SU-DHL-6 (cell line): Measurements from ENCODE around the gene GUCA2A.

ENCODE experiments used
- H2AFZ ChIP-seq: fragments of 200-600 bp; sonication (generic); 2 replicates; pipeline ENCODE4 v1.6.1; 2014; ENCODE audit warnings: low read depth, mild to moderate bottlenecking, moderate library complexity, mixed read lengths, antibody characterized with exemption, low read length; ENCODE audit not compliant: severe bottlenecking
- H3F3A ChIP-seq: fragments of 200-600 bp; shearing (Covaris generic); 2 replicates; pipeline ENCODE4 v1.6.0; 2016; ENCODE audit warnings: antibody characterized with exemption, mild to moderate bottlenecking; ENCODE audit not compliant: insufficient read depth
- H3K27ac ChIP-seq: fragments of 200-600 bp; sonication (generic); 2 replicates; pipeline ENCODE4 v1.5.1; 2016; ENCODE audit warnings: low read depth, mild to moderate bottlenecking, low read length, moderate library complexity, mixed read lengths
- H3K27me3 ChIP-seq: fragments of 200-600 bp; sonication (generic), shearing (Covaris generic); 2 replicates; pipeline ENCODE4 v1.6.0; 2014; ENCODE audit warnings: mild to moderate bottlenecking, low read length
- H3K36me3 ChIP-seq: fragments of 200-600 bp; sonication (generic); 2 replicates; pipeline ENCODE4 v1.6.1; 2014; ENCODE audit warnings: mild to moderate bottlenecking, low read length, mixed read lengths
- H3K4me2 ChIP-seq: fragments of 300-600, 200-600 bp; shearing (Covaris generic), sonication (generic); 2 replicates; pipeline ENCODE4 v1.6.0; 2014; ENCODE audit warnings: low read length, low read depth, mild to moderate bottlenecking; ENCODE audit not compliant: poor library complexity, severe bottlenecking
- H3K4me3 ChIP-seq: fragments of 200-600 bp; sonication (generic); 2 replicates; pipeline ENCODE4 v1.5.1; 2014; ENCODE audit warnings: antibody characterized with exemption, low read length, mild to moderate bottlenecking, mixed read lengths; ENCODE audit not compliant: insufficient read depth, poor library complexity, severe bottlenecking
- H3K79me2 ChIP-seq: fragments of 200-600 bp; sonication (generic); 2 replicates; pipeline ENCODE4 v1.6.1; 2014; ENCODE audit warnings: mild to moderate bottlenecking, low read length, moderate library complexity; ENCODE audit not compliant: insufficient read depth
- H3K9ac ChIP-seq: fragments of 200-600 bp; sonication (generic); 2 replicates; pipeline ENCODE4 v1.7.0; 2014; ENCODE audit warnings: mild to moderate bottlenecking, low read length
- H3K9me2 ChIP-seq: fragments of 200-600 bp; sonication (generic); replicated peaks from 2 replicates; pipeline ENCODE4 v1.6.1; 2014; ENCODE audit warnings: low read length; ENCODE audit not compliant: insufficient read depth
- H3K9me3 ChIP-seq: fragments of 200-600 bp; sonication (generic); 2 replicates; pipeline ENCODE4 v1.6.1; 2014; ENCODE audit warnings: low read length, mixed read lengths; ENCODE audit not compliant: insufficient read depth
- H4K20me1 ChIP-seq: fragments of 200-600 bp; sonication (generic); 2 replicates; pipeline ENCODE4 v1.6.1; 2014; ENCODE audit warnings: low read depth, mild to moderate bottlenecking, antibody characterized with exemption, low read length, moderate library complexity, mixed read lengths
- EZH2phosphoT487 ChIP-seq: fragments of 200-600 bp; sonication (generic), shearing (Covaris generic); conservative IDR thresholded peaks from 2 replicates; pipeline ENCODE4 v1.6.1; 2018; ENCODE audit warnings: mild to moderate bottlenecking, antibody characterized with exemption, low read length, moderate library complexity, mixed read lengths
- TF ChIP-seq, protein P1 (sequence below): fragments of 200-600 bp; sonication (generic); IDR thresholded peaks from one replicate; pipeline ENCODE4 v1.5.1; 2017; ENCODE audit warnings: antibody characterized with exemption, mild to moderate bottlenecking, low read length, moderate library complexity; ENCODE audit not compliant: insufficient read depth, poor library complexity, severe bottlenecking

The GUCA2A gene

GRCh38 chr1:42183957-42184268 is 19.4 kb upstream of the GUCA2A start:
- H3K4me3 ChIP-seq, result no peak overlapping the region
- no peaks in the 10 kb centered on the region; the same call in 1 of the 2 replicates for H3F3A ChIP-seq
- H3K36me3 ChIP-seq, result peaks cover 9% of the 10 kb centered on the region; the same call in 1 of the 2 replicates
- no peaks in the 10 kb centered on the region for H3K9me3 ChIP-seq
- H3K27me3 ChIP-seq, result no peaks in the 10 kb centered on the region
- TF ChIP-seq, protein P1, sequence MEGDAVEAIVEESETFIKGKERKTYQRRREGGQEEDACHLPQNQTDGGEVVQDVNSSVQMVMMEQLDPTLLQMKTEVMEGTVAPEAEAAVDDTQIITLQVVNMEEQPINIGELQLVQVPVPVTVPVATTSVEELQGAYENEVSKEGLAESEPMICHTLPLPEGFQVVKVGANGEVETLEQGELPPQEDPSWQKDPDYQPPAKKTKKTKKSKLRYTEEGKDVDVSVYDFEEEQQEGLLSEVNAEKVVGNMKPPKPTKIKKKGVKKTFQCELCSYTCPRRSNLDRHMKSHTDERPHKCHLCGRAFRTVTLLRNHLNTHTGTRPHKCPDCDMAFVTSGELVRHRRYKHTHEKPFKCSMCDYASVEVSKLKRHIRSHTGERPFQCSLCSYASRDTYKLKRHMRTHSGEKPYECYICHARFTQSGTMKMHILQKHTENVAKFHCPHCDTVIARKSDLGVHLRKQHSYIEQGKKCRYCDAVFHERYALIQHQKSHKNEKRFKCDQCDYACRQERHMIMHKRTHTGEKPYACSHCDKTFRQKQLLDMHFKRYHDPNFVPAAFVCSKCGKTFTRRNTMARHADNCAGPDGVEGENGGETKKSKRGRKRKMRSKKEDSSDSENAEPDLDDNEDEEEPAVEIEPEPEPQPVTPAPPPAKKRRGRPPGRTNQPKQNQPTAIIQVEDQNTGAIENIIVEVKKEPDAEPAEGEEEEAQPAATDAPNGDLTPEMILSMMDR, result no peak
- H2AFZ ChIP-seq, result no peak overlapping the region
- H3K27ac ChIP-seq, result no peak overlapping the region
- no peaks in the 10 kb centered on the region for H3K9me2 ChIP-seq
- no peak overlapping the region for H3K4me2 ChIP-seq
- no peak overlapping the region for H3K9ac ChIP-seq
- H4K20me1 ChIP-seq, result no peaks in the 10 kb centered on the region
- no peaks in the 10 kb centered on the region for H3K79me2 ChIP-seq

- Histone ChIP-seq H3K9me3 (no peaks in the 10 kb centered on the region), H3K36me3 (peaks cover 4% of the 10 kb centered on the region; the same call in 1 of the 2 replicates), H3K4me3 (no peak overlapping the region), H3F3A (no peaks in the 10 kb centered on the region; the same call in 1 of the 2 replicates), H3K27ac (no peak overlapping the region), H3K27me3 (no peaks in the 10 kb centered on the region), H3K9ac (no peak overlapping the region), H3K9me2 (no peaks in the 10 kb centered on the region), H3K79me2 (no peaks in the 10 kb centered on the region), H2AFZ (no peak overlapping the region), H4K20me1 (no peaks in the 10 kb centered on the region), H3K4me2 (no peak overlapping the region)
- TF ChIP-seq EZH2phosphoT487, result no peak
- TF ChIP-seq, protein P1, result no peak
Observed at GRCh38 chr1:42183210-42183956, 18.8 kb upstream of the GUCA2A start.

GRCh38 chr1:42181687-42182086 is 17.1 kb upstream of the GUCA2A start:
- TF ChIP-seq, protein P1, result no peak
- TF ChIP-seq EZH2phosphoT487, result no peak
- H2AFZ ChIP-seq, result no peak overlapping the region
- H3K27ac ChIP-seq, result no peak overlapping the region
- H3K36me3 ChIP-seq, result no peaks in the 10 kb centered on the region
- H3K9me2 ChIP-seq, result no peaks in the 10 kb centered on the region
- no peak overlapping the region for H3K4me3 ChIP-seq
- H3K27me3 ChIP-seq, result no peaks in the 10 kb centered on the region
- no peak overlapping the region for H3K9ac ChIP-seq
- no peak overlapping the region for H3K4me2 ChIP-seq
- no peaks in the 10 kb centered on the region for H3F3A ChIP-seq
- H3K9me3 ChIP-seq, result no peaks in the 10 kb centered on the region
- H3K79me2 ChIP-seq, result no peaks in the 10 kb centered on the region
- H4K20me1 ChIP-seq, result no peaks in the 10 kb centered on the region
